ENCODE measurements around the gene FITM2.
"Not testable (repeated sequence)": the region's sequence is repeated elsewhere in the genome, so short reads cannot be mapped to it uniquely, and the experiment has no call there.

Gene FITM2

DNA sequence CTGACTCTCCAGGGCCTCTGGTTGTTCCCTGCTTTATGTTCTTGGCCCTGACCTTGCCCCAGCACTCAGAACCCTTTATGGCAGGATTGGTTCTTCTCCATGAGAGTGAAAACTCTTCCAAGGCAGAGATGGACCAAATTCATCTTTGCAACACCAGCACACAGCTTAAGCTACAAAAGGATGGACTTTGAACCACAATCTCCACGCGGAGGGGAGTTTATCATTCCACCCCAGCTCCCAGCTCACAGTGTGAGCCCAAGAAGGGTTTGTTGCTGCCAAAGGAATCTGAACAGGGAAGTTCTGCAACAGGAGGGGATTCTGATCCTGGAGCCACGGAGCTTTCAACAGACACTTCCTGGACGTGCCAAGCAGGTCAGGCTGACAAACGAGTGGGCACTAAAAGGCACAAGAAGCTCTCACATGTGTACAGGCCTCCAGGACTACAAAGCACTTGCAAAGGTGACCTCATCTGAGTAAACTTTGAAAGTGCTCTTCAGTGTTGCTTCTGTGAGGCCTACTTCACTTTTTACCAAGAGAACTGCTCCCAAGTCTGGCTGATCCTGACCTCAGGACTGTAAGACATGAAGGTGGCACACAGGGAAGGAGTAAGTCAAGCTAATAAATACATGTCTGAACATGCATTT is 8.9 kb downstream of the FITM2 start:
- H4K91ac ChIP-seq (ENCODE audit: low read depth, low read length, poor library complexity), result no peak overlapping the region
- H2AK5ac ChIP-seq (ENCODE audit: low read depth, low read length), result no peak overlapping the region
- H3K4ac ChIP-seq (ENCODE audit: low read length), result no peak overlapping the region
- no peak overlapping the region for H3K9ac ChIP-seq (ENCODE audit: low read depth, low read length, poor library complexity)
- H3K4me2 ChIP-seq (ENCODE audit: insufficient read depth, low read length, poor library complexity, severe bottlenecking), result no peak overlapping the region
- H2BK120ac ChIP-seq (ENCODE audit: low read depth, low read length), result no peak overlapping the region
- no peak overlapping the region for H2BK5ac ChIP-seq (ENCODE audit: low read length)
- no peaks in the 10 kb centered on the region for H3K27me3 ChIP-seq (ENCODE audit: control insufficient read depth in 3 of 3, insufficient read depth in 3 of 3, low read depth in 1 of 3, low read length in 3 of 3)
- peaks cover 0 to 1% of the 10 kb centered on the region in 2 donors for H3K4me1 ChIP-seq (ENCODE audit: control insufficient read depth in 2 of 2, insufficient read depth in 1 of 2, low read depth in 1 of 2, low read length in 2 of 2)
- no CpG with 5 or more reads among the region's 5 CpGs for WGBS, 2 donors (ENCODE audit: extremely low coverage in 2 of 2, insufficient read length in 2 of 2, insufficient replicate concordance in 1 of 2)
- H3K27ac ChIP-seq (replicated peaks; ENCODE audit: low read length), result no peak overlapping the region
- DNase-seq (ENCODE audit: low spot score), result no peak
- H4K8ac ChIP-seq (ENCODE audit: low read depth, low read length), result no peak overlapping the region
- peaks cover 2% of the 10 kb centered on the region for H3K79me1 ChIP-seq (ENCODE audit: low read depth, low read length)
- H3K23ac ChIP-seq (ENCODE audit: low read depth, low read length, poor library complexity), result no peak overlapping the region
- no peak overlapping the region for H3K14ac ChIP-seq (ENCODE audit: low read length)
- H3K36me3 ChIP-seq (replicated peaks in 1 of 2; ENCODE audit: control insufficient read depth in 2 of 2, insufficient read depth in 2 of 2, low read length in 2 of 2), result no peaks in the 10 kb centered on the region
- H3K18ac ChIP-seq (ENCODE audit: low read length), result no peak overlapping the region
- no peak overlapping the region for H2BK15ac ChIP-seq (ENCODE audit: low read length)
- H2BK12ac ChIP-seq (ENCODE audit: low read length), result no peak overlapping the region
- no peak overlapping the region for H2AFZ ChIP-seq (ENCODE audit: low read length)
- no peaks in the 10 kb centered on the region for H3K9me3 ChIP-seq (replicated peaks in 1 of 2; ENCODE audit: control insufficient read depth in 2 of 2, insufficient read depth in 1 of 2, low read depth in 1 of 2, low read length in 2 of 2)
- H3K4me3 ChIP-seq (ENCODE audit: low read length in 2 of 2), result no peak overlapping the region

- H3K23ac ChIP-seq (ENCODE audit: low read depth, low read length, poor library complexity), result no peak overlapping the region
- no peak overlapping the region for H3K27ac ChIP-seq (replicated peaks; ENCODE audit: low read length)
- H2BK5ac ChIP-seq (ENCODE audit: low read length), result no peak overlapping the region
These were observed 9.7 kb downstream of the FITM2 start for GRCh38 chr20:44301285-44301684.

DNA sequence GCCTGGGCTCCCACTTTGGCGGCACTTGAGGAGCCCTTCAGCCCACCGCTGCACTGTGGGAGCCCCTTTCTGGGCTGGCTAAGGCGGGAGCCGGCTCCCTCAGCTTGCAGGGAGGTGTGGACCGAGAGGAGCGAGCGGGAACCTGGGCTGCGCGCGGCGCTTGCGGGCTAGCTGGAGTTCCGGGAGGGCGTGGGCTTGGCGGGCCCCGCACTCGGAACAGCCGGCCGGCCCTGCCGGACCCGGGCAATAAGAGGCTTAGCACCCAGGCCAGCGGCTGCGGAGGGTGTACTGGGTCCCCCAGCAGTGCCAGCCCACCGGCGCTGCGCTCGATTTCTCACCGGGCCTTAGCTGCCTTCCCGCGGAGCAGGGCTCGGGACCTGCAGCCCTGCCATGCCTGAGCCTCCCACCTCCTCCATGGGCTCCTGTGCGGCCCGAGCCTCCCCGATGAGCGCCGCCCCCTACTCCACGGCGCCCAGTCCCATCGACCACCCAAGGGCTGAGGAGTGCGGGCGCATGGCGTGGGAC is 11.9 kb downstream of the FITM2 start:
- not testable (repeated sequence) for H3K79me1 ChIP-seq (ENCODE audit: low read depth, low read length); H3K36me3 ChIP-seq (replicated peaks in 1 of 2; ENCODE audit: control insufficient read depth in 2 of 2, insufficient read depth in 2 of 2, low read length in 2 of 2); H2BK12ac ChIP-seq (ENCODE audit: low read length); H3K4me2 ChIP-seq (ENCODE audit: insufficient read depth, low read length, poor library complexity, severe bottlenecking); H3K23ac ChIP-seq (ENCODE audit: low read depth, low read length, poor library complexity); H3K27ac ChIP-seq (replicated peaks; ENCODE audit: low read length); H3K9ac ChIP-seq (ENCODE audit: low read depth, low read length, poor library complexity); H4K8ac ChIP-seq (ENCODE audit: low read depth, low read length); H2BK15ac ChIP-seq (ENCODE audit: low read length); H2BK5ac ChIP-seq (ENCODE audit: low read length); H3K18ac ChIP-seq (ENCODE audit: low read length); H2BK120ac ChIP-seq (ENCODE audit: low read depth, low read length); H3K4ac ChIP-seq (ENCODE audit: low read length); H4K91ac ChIP-seq (ENCODE audit: low read depth, low read length, poor library complexity); H3K27me3 ChIP-seq (ENCODE audit: control insufficient read depth in 3 of 3, insufficient read depth in 3 of 3, low read depth in 1 of 3, low read length in 3 of 3); H2AFZ ChIP-seq (ENCODE audit: low read length); DNase-seq (ENCODE audit: low spot score); H2AK5ac ChIP-seq (ENCODE audit: low read depth, low read length); H3K9me3 ChIP-seq (replicated peaks in 1 of 2; ENCODE audit: control insufficient read depth in 2 of 2, insufficient read depth in 1 of 2, low read depth in 1 of 2, low read length in 2 of 2); H3K4me3 ChIP-seq (ENCODE audit: low read length in 2 of 2); H3K14ac ChIP-seq (ENCODE audit: low read length); H3K4me1 ChIP-seq (ENCODE audit: control insufficient read depth in 2 of 2, insufficient read depth in 1 of 2, low read depth in 1 of 2, low read length in 2 of 2)
- WGBS, 2 donors (ENCODE audit: extremely low coverage in 2 of 2, insufficient read length in 2 of 2, insufficient replicate concordance in 1 of 2), result no CpG with 5 or more reads among the region's 42 CpGs

More at GRCh38 chr20:44301285-44301684, 9.7 kb downstream of the FITM2 start:
- H3K4me1 ChIP-seq (ENCODE audit: control insufficient read depth in 2 of 2, insufficient read depth in 1 of 2, low read depth in 1 of 2, low read length in 2 of 2), result peaks cover 0 to 1% of the 10 kb centered on the region in 2 donors
- H3K9me3 ChIP-seq (replicated peaks in 1 of 2; ENCODE audit: control insufficient read depth in 2 of 2, insufficient read depth in 1 of 2, low read depth in 1 of 2, low read length in 2 of 2), result no peaks in the 10 kb centered on the region
- no peak overlapping the region for H2BK12ac ChIP-seq (ENCODE audit: low read length)
- no peak overlapping the region for H3K18ac ChIP-seq (ENCODE audit: low read length)
- H2AFZ ChIP-seq (ENCODE audit: low read length), result no peak overlapping the region
- H2BK120ac ChIP-seq (ENCODE audit: low read depth, low read length), result no peak overlapping the region
- no peak for DNase-seq (ENCODE audit: low spot score)
- H2AK5ac ChIP-seq (ENCODE audit: low read depth, low read length), result no peak overlapping the region
- no peak overlapping the region for H4K91ac ChIP-seq (ENCODE audit: low read depth, low read length, poor library complexity)
- no peak overlapping the region for H4K8ac ChIP-seq (ENCODE audit: low read depth, low read length)
- no peak overlapping the region for H2BK15ac ChIP-seq (ENCODE audit: low read length)
- peaks cover 2% of the 10 kb centered on the region for H3K79me1 ChIP-seq (ENCODE audit: low read depth, low read length)
- no peak overlapping the region for H3K4ac ChIP-seq (ENCODE audit: low read length)
- H3K36me3 ChIP-seq (replicated peaks in 1 of 2; ENCODE audit: control insufficient read depth in 2 of 2, insufficient read depth in 2 of 2, low read length in 2 of 2), result no peaks in the 10 kb centered on the region
- H3K27me3 ChIP-seq (ENCODE audit: control insufficient read depth in 3 of 3, insufficient read depth in 3 of 3, low read depth in 1 of 3, low read length in 3 of 3), result no peaks in the 10 kb centered on the region
- no peak overlapping the region for H3K14ac ChIP-seq (ENCODE audit: low read length)
- no peak overlapping the region for H3K4me3 ChIP-seq (ENCODE audit: low read length in 2 of 2)
- H3K4me2 ChIP-seq (ENCODE audit: insufficient read depth, low read length, poor library complexity, severe bottlenecking), result no peak overlapping the region
- no peak overlapping the region for H3K9ac ChIP-seq (ENCODE audit: low read depth, low read length, poor library complexity)

DNA sequence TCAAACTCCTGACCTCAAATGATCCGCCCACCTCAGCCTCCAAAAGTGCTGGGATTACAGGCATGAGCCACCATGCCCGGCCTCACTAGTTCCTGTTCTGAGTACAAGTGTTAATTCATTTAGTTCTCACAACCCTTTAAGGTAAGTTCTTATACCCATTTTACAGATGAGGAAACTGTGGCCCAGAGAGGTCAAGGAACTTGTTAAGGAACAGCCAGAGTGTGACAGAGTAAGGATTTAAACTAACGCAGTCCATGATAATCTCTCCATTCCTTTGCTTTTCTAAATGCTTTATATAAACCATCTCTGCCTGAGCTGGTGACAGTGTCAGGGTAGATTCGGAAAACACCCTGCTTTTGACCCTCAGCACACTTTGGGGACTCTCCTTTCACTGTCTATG is 13.3 kb downstream of the FITM2 start:
- Histone ChIP-seq H3K4me1 (ENCODE audit: control insufficient read depth in 2 of 2, insufficient read depth in 1 of 2, low read depth in 1 of 2, low read length in 2 of 2) (peaks cover 0 to 1% of the 10 kb centered on the region in 2 donors), H2BK12ac (ENCODE audit: low read length) (no peak overlapping the region), H2AFZ (ENCODE audit: low read length) (no peak overlapping the region), H4K91ac (ENCODE audit: low read depth, low read length, poor library complexity) (no peak overlapping the region), H3K9me3 (replicated peaks in 1 of 2; ENCODE audit: control insufficient read depth in 2 of 2, insufficient read depth in 1 of 2, low read depth in 1 of 2, low read length in 2 of 2) (no peaks in the 10 kb centered on the region), H4K8ac (ENCODE audit: low read depth, low read length) (no peak overlapping the region), H2BK5ac (ENCODE audit: low read length) (no peak overlapping the region), H3K27ac (replicated peaks; ENCODE audit: low read length) (no peak overlapping the region), H3K14ac (ENCODE audit: low read length) (no peak overlapping the region), H3K27me3 (ENCODE audit: control insufficient read depth in 3 of 3, insufficient read depth in 3 of 3, low read depth in 1 of 3, low read length in 3 of 3) (no peaks in the 10 kb centered on the region), H3K4me2 (ENCODE audit: insufficient read depth, low read length, poor library complexity, severe bottlenecking) (no peak overlapping the region), H3K23ac (ENCODE audit: low read depth, low read length, poor library complexity) (no peak overlapping the region), H3K4me3 (ENCODE audit: low read length in 2 of 2) (no peak overlapping the region), H3K9ac (ENCODE audit: low read depth, low read length, poor library complexity) (no peak overlapping the region), H2BK120ac (ENCODE audit: low read depth, low read length) (no peak overlapping the region), H3K79me1 (ENCODE audit: low read depth, low read length) (no peaks in the 10 kb centered on the region), H3K4ac (ENCODE audit: low read length) (no peak overlapping the region), H3K36me3 (replicated peaks in 1 of 2; ENCODE audit: control insufficient read depth in 2 of 2, insufficient read depth in 2 of 2, low read length in 2 of 2) (no peaks in the 10 kb centered on the region), H3K18ac (ENCODE audit: low read length) (no peak overlapping the region), H2AK5ac (ENCODE audit: low read depth, low read length) (no peak overlapping the region), H2BK15ac (ENCODE audit: low read length) (no peak overlapping the region)
- no peak for DNase-seq (ENCODE audit: low spot score)
- WGBS, 2 donors (ENCODE audit: extremely low coverage in 2 of 2, insufficient read length in 2 of 2, insufficient replicate concordance in 1 of 2), result no CpG with 5 or more reads among the region's 4 CpGs

Measured in neuronal stem cell (in vitro differentiated cells).